LNCAP (cell line): Measurements from ENCODE around the gene PIEZO1.

Experiments used
- TF ChIP-seq, protein P1 (sequence below): fragments of 450-650 bp; IDR thresholded peaks from 2 replicates; pipeline ENCODE4 v1.5.1; 2017; ENCODE audit warnings: mild to moderate bottlenecking

PIEZO1 gene

DNA sequence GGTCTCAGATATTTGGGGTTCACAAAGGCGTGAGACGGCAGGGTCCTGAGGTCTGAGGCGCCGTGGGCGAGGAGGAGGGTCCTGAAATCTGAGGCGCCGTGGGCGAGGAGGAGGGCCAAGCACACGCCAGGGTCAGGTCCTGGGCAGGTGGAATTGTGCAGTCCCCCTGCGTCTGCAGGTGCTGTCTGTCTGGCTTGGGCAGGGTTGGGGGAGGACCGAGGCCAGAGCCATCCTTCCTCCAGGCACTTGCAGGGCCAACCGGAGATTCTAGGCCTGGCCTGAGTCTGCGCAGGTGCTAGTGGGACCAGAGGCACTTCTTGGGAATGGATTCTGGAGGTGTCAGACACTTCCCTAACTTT is 29.1 kb upstream of the PIEZO1 start:
- TF ChIP-seq, protein P1, sequence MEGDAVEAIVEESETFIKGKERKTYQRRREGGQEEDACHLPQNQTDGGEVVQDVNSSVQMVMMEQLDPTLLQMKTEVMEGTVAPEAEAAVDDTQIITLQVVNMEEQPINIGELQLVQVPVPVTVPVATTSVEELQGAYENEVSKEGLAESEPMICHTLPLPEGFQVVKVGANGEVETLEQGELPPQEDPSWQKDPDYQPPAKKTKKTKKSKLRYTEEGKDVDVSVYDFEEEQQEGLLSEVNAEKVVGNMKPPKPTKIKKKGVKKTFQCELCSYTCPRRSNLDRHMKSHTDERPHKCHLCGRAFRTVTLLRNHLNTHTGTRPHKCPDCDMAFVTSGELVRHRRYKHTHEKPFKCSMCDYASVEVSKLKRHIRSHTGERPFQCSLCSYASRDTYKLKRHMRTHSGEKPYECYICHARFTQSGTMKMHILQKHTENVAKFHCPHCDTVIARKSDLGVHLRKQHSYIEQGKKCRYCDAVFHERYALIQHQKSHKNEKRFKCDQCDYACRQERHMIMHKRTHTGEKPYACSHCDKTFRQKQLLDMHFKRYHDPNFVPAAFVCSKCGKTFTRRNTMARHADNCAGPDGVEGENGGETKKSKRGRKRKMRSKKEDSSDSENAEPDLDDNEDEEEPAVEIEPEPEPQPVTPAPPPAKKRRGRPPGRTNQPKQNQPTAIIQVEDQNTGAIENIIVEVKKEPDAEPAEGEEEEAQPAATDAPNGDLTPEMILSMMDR = no peak

DNA sequence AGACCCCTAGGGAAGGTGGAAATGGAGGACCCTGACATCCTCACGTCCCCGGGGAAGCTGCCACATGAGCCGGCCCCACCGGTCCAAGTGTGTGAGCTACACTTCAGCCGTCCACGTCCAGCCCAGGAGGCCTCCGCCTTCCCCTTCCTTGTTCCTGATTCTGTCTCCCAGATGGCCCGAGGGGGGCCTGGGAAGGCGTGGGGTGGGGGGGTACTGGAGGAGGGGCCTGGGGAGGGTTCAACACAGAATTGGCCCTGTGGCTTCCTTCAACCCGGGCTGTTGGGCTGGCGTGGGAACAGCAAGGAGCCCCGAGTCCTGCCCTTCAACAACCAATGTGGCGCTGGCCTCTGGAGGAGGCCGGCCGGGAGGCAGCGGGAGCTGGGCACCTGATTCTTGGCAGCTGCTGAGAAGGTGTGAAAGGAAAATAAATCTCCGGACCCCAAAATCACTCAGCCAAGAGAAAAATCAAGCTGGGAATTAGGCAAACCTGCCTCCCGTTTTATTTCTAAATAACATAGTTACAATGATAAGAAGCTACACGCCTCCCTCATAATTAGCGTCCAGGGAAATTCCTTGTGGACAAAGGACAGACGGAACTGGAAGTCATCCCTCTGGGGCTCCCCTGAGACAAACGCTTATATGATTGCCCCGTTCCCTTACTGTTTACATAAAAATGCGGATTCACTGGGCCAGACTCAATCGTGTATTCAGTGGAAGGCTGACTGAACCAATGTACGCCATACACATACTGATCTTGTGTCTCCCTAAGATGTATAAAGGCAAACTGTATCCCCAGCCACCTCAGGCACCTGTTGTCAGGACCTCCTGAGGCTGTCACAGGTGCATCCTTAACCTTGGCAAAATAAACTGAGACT is 28.5 kb upstream of the PIEZO1 start:
- TF ChIP-seq, protein P1 = no peak

DNA sequence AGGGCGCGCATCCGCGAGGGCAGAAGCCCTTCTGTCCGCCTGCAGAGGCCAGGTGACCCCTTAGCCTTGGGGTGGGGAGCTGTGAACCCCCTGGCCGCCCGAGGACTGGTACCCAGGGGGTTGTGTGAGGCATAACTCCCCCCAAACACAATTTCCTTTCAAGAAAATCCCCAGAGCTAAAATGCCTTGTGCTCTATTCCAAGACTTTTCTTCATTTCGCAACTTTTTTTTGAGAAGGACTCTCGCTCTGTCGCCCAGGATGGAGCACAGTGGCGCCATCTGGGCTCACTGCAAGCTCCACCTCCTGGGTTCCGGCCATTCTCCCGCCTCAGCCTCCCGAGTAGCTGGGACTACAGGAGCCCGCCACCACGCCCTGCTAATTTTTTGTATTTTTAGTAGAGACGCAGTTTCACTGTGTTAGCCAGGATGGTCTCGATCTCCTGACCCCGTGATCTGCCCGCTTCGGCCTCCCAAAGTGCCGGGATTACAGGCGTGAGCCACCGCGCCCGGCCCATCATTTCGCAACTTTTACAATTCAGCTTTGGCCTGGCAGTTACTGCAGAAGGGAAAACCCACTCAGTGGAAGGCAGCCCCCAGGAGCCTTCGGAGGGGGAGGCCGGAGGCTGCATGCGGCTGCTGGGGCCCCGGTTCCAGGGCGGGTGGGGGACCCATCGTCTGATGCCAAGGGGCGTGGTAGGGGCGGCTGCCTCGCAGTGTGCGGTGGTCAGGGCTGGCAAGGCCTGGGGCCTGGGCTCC is 27.7 kb upstream of the PIEZO1 start:
- TF ChIP-seq, protein P1 = peak; percentile 23; the same call in 1 of the 2 replicates

DNA sequence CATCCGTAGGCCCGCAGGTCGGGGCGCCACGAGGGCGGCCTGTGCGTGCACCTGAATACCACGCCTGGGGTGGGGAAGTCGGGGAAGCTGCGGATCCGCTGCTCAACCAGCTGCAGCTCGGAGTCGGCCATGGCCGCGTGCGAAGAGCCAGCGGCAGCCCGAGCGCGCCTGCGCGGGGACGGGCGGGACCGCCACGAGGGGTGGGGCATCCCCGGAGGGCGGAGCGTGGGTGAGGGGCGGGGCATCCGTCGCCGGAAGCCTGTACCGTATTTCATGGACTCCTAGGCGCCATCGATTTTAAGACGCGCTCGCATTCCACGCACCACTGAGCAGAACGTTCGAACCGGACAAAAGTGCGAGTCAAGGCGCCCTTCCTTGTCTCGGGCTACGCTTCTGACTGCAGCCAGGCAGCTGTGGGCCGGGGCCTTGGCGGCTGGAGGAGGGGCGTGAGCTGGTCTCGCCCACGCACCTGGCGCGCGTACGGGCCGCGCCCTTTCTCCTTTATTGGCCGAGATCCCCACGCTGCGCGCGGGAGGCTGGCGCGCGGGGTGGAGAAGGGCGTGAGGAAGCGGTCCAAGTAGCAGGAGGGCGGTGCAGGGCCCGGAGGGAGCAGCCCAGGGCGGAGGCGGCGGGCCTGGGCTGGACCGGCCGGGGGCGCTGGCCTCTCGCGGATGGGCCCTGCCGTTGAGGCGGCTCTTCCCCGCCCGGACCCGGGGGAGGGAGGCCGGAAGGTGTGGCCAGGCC is 26.9 kb upstream of the PIEZO1 start, which contains the start of gene APRT:
Gene APRT (minus strand): TSS at position 160 of the 744 bp plus-strand sequence. CDS start 29 bp downstream, at position 131.
- TF ChIP-seq, protein P1 = peak; percentile 34; the same call in 1 of the 2 replicates

DNA sequence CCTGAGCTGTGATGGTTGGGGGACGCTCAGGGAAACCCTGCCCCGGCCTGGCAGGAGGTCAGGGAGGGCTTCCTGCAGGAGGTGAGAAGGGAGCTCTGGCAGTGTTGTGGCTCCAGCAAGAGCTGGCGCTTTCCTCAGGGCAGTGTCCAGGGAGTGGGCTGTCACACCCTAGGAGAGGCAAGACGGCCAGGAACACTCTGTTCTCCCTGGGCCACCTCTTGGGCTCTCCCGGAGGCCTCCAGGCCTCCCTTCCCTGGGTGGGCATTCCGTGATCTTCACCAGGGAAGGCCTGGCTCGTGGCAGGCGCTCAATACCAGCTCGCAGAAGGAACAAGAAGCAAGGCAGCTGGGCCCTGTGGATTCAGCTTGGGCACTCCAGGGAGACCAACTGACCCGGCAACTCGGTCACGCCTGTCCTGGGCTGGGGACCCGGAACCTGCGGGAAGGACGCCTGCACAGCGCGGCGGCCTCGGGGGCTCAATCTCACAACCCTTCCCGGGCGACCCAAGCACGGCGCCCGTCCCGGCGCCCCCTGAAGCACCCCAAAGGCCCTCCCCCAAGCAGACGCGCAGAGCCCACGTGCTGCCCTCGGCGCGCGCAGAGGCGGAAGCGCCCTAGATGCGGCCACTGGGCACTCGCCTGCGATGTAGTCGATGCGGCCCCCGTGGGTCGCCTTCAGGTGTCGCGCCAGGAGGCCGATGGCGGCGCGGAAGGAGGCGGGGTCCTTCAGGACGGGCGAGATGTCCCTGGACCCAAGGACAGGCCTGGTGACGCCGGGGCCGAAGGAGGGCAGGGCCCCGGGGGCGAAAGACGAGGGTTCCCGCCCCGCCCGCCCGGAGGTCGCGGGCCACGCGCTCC is 26.1 kb upstream of the PIEZO1 start:
- TF ChIP-seq, protein P1 = no peak

DNA sequence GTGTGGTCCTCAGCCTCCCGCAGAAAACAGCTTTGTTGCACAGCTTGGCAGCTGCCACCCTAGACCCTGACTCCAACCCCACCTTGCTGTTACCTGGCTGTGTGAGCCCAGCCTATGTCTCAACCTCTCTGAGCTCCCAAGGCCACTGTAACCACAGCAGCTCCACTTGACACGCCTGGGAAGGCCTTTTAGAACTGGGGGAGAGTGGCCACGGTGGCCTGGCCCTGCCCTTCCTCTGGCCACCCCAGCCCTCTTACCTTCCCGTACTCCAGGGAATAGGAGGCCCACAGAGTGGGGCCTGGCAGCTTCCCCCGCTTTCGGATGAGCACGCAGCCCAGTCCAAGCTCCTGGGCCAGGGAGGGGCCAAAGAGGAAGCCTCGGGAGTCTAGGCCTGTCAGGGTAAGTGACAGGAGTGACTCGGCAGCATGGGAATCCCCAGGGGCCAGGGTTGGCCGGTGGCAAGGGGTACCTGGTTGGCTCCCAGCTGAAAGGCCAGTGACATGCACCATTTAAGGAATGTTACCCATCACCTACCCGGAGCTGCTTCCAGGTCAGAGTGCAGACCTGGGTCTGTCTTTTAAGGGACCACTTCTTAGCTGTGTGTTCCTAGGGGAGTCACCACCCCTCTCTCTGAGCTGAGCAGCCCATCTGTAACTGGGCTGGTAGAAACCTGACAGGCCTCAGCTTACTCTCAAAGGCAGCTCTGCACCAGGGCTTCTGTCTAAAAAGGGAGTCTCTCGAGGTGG is 25.3 kb upstream of the PIEZO1 start:
- TF ChIP-seq, protein P1 = no peak
